AG04450 (cell line): ENCODE data around the gene NAMPT. TPM values are rescaled to one million over a fixed set of nuclear protein-coding genes. Genes with fewer than 3 reads are reported as not detected.

Source experiments
- CTCF ChIA-PET: fragments of 300-600, 350-600 bp; formaldehyde crosslinking; extraction: SDS; loops from one replicate; lab custom pipeline; 2022; ENCODE audit warnings: antibody characterized with exemption, inconsistent platforms; lab: Charles Lee
- POLR2A ChIA-PET: fragments of 350-600 bp; formaldehyde crosslinking; extraction: SDS; loops from one replicate; lab custom pipeline; 2021; ENCODE audit warnings: antibody characterized with exemption, inconsistent platforms; lab: Yijun Ruan, JAX
- DNase-seq: peaks from one replicate; pipeline ENCODE4 v3.0.0-alpha.2; 2011; ENCODE audit warnings: low read depth, low spot score
- H3K27ac ChIP-seq: one replicate; pipeline ENCODE4 v1.5.1; 2012; ENCODE audit warnings: low read depth, low read length, control low read depth
- H3K27me3 ChIP-seq: one replicate; pipeline ENCODE4 v1.6.0; 2012; ENCODE audit warnings: low read length; ENCODE audit not compliant: control insufficient read depth, insufficient read depth
- H3K4me3 ChIP-seq: 2 replicates; pipeline ENCODE4 v1.5.1; 2011; ENCODE audit warnings: mild to moderate bottlenecking, low read depth, low read length, control low read depth
- H3K9me3 ChIP-seq: 2 replicates; pipeline ENCODE4 v1.5.1; 2012; ENCODE audit warnings: low read length; ENCODE audit not compliant: control insufficient read depth, insufficient read depth
- CTCF ChIP-seq: IDR thresholded peaks from 2 replicates; pipeline ENCODE4 v1.5.1; 2011; ENCODE audit warnings: low read depth, low read length, control low read depth, inconsistent platforms
- polyA plus RNA-seq: library from polyadenylated mRNA; depleted of rRNA; stranded (reverse); fragments of >200 nt; gene quantifications from 2 replicates; pipeline ENCODE4 v1.2.3, GENCODE V29; 2011; rRNA removed
- small RNA-seq: library from RNA; depleted of rRNA; stranded (forward); fragments of <200 nt; gene quantifications from one replicate; pipeline ENCODE3, GENCODE V24; 2012; ENCODE audit warnings: low read depth; ENCODE audit not compliant: insufficient read length

Gene NAMPT
- polyA plus RNA-seq, 1 experiment: 37.4 TPM

DNA sequence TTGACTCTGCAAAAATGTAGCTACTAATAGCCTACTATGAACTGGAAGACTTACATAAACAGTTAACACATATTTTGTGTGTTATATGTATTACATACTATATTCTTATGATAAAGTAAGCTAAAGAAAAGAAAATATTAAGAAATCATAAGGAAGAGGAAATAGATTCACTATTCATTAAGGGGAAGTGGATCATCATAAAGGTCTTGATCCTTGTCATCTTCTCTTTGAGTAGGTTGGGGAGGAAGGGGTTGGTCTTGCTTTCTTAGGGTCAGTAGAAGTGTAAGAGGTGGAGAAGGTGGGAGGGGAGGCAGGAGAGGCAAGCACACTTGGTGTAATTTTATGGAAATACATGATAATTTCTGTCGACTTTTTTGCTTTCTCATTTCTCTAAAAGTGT is 81.3 kb downstream of the NAMPT start:
- ChIA-PET POLR2A (no interaction called here), CTCF (no interaction called here)
- Histone ChIP-seq H3K4me3 (no peak overlapping the region), H3K27me3 (no peaks in the 10 kb centered on the region), H3K9me3 (peaks cover under 1% of the 10 kb centered on the region), H3K27ac (no peak overlapping the region)
- no peak for DNase-seq
- no peak for TF ChIP-seq CTCF

DNA sequence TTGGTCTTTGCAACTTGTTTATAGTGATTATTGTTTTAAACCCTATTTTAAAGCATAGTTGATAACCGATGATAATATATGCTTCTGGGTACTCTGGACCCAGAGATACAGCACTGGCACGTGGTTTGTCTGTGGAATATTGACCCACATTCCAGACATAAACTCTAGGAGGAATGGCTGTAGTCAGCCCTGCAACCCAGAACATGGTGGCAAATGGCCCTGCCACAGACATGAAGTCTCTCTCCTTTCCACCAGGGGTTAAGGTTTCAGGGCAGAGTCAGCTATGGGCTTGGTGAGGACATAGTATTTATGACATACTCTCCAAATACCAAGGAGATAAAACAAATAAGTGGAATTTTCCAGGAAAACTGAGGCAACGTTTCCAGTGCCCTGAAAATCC is 83.6 kb downstream of the NAMPT start:
- ChIA-PET CTCF (no interaction called here), POLR2A (interaction anchor here (0.7 kb wide), 1 partner anchor 32 kb away, joined by 3 read pairs; no protein-coding TSS in a partner anchor)
- no peak overlapping the region for H3K27ac ChIP-seq
- no peak for TF ChIP-seq CTCF
- no peaks in the 10 kb centered on the region for H3K9me3 ChIP-seq
- no peak overlapping the region for H3K4me3 ChIP-seq
- H3K27me3 ChIP-seq: no peaks in the 10 kb centered on the region
- no peak for DNase-seq

GRCh38 chr7:106199813-106200364 is 84.9 kb downstream of the NAMPT start:
- Histone ChIP-seq H3K27ac (no peak overlapping the region), H3K27me3 (no peaks in the 10 kb centered on the region), H3K4me3 (no peak overlapping the region), H3K9me3 (no peaks in the 10 kb centered on the region)
- DNase-seq: no peak
- ChIA-PET CTCF (interaction anchor here (0.6 kb wide), 1 partner anchor 353 kb away, joined by 3 read pairs; no protein-coding TSS in a partner anchor), POLR2A (no interaction called here)
- TF ChIP-seq CTCF: no peak

GRCh38 chr7:106199024-106199423 is 85.8 kb downstream of the NAMPT start:
- CTCF ChIA-PET: interaction anchor here (0.6 kb wide), 1 partner anchor 156 kb away, joined by 4 read pairs; no protein-coding TSS in a partner anchor

More at GRCh38 chr7:106199024-106199423, 85.8 kb downstream of the NAMPT start:
- TF ChIP-seq CTCF: no peak
- POLR2A ChIA-PET: no interaction called here
- Histone ChIP-seq H3K27ac (no peak overlapping the region), H3K9me3 (no peaks in the 10 kb centered on the region), H3K4me3 (no peak overlapping the region), H3K27me3 (no peaks in the 10 kb centered on the region)
- DNase-seq: no peak

Small RNA genes lying within 50 kb of the gene (small RNA-seq; reads per million reads assigned to genes)
- not detected for gene RNU6-392P

Other genes starting within 250 kb of the NAMPT start
- gene SYPL1, start 172.7 kb downstream of the NAMPT start, polyA plus RNA-seq: 66.4 and 84.7 TPM in 2 replicates